NOMO-1 treated with DMSO at 0.1 percent for 48 hours (cell line): ENCODE measurements around the gene PLXND1.
A peak's percentile ranks its signal among the peaks of the same experiment; 100 is the strongest.
"Not testable (repeated sequence)": the region's sequence is repeated elsewhere in the genome, so short reads cannot be mapped to it uniquely, and the experiment has no call there.

Experiments
- DNase-seq: peaks from one replicate; lab custom pipeline; 2025; ENCODE audit not compliant: unreplicated experiment; lab: John Stamatoyannopoulos, UW

The PLXND1 gene

GRCh38 chr3:129530251-129530791 lies 76.2 kb downstream of the PLXND1 start:
- DNase-seq = no peak

- no peak for DNase-seq
Observed at GRCh38 chr3:129529436-129530210, 76.9 kb downstream of the PLXND1 start.

- DNase-seq = no peak
Observed at GRCh38 chr3:129528589-129529100, 77.8 kb downstream of the PLXND1 start, which contains the start of gene RHO. Gene RHO (plus strand): TSS chr3:129528639. CDS start chr3:129528734, 95 bp downstream.

- DNase-seq = no peak
Observed at GRCh38 chr3:129527262-129527661, 79.2 kb downstream of the PLXND1 start.

GRCh38 chr3:129526121-129526900 lies 80.2 kb downstream of the PLXND1 start:
- DNase-seq = peak; percentile 99

- no peak for DNase-seq
Observed at GRCh38 chr3:129525341-129525968, 81.0 kb downstream of the PLXND1 start.

- DNase-seq = no peak
Observed at GRCh38 chr3:129524081-129524480, 82.4 kb downstream of the PLXND1 start.

GRCh38 chr3:129522953-129523352 lies 83.5 kb downstream of the PLXND1 start:
- DNase-seq = no peak

GRCh38 chr3:129521611-129522010 lies 84.9 kb downstream of the PLXND1 start:
- no peak for DNase-seq

GRCh38 chr3:129520960-129521359 lies 85.5 kb downstream of the PLXND1 start:
- DNase-seq = no peak

GRCh38 chr3:129519896-129520715 lies 86.4 kb downstream of the PLXND1 start:
- DNase-seq = no peak

GRCh38 chr3:129519449-129519848 lies 87.0 kb downstream of the PLXND1 start:
- no peak for DNase-seq

- no peak for DNase-seq
Observed at GRCh38 chr3:129518581-129518980, 87.9 kb downstream of the PLXND1 start.

GRCh38 chr3:129518038-129518561 lies 88.4 kb downstream of the PLXND1 start:
- DNase-seq = no peak

- no peak for DNase-seq
Observed at GRCh38 chr3:129517516-129517915, 89.0 kb downstream of the PLXND1 start.

- DNase-seq = not testable (repeated sequence)
Observed at GRCh38 chr3:129515821-129516432, 90.5 kb downstream of the PLXND1 start.

- not testable (repeated sequence) for DNase-seq
Observed at GRCh38 chr3:129515108-129515820, 91.2 kb downstream of the PLXND1 start.

GRCh38 chr3:129514563-129514962 lies 91.9 kb downstream of the PLXND1 start:
- DNase-seq = no peak

- DNase-seq = no peak
Observed at GRCh38 chr3:129514110-129514509, 92.4 kb downstream of the PLXND1 start.
